ENCODE measurements around the gene CLDN9.

DNA sequence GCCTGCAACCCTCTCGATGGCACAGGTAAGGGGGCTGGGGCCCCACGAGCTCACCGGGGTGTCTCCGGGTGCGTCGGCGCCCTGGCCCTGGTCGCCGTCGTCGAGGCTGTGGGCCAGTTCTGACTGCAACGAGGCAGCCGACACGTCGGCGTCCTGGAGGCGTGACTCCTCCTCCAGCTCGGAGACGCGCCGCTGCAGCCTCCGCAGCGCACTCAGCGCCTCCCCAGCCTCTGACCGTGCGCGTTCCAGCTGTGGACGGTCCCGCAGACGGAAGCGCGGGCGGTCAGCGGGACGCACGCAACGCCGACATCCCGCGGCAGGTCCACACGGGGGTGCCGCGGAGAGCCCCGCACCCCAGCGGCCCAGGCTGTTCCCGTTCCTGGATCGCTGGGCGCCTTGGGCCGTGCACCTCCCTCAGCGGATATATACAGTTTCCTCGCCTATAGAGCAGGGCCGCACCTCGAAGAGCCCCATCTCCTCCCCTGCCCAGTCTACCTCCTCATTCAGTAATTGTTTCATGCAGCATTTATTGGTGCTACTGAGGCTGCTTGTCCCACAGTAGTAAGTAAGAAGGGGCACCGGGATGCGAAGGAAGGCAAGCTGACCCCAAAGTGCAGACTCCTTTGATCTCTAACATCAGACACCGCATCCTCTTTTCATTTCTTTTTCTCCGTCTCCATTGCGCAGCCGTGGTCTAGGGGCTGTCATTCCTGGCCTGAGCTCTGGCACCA, 16.9 kb downstream of the CLDN9 start:
- TF ChIP-seq, protein P1, sequence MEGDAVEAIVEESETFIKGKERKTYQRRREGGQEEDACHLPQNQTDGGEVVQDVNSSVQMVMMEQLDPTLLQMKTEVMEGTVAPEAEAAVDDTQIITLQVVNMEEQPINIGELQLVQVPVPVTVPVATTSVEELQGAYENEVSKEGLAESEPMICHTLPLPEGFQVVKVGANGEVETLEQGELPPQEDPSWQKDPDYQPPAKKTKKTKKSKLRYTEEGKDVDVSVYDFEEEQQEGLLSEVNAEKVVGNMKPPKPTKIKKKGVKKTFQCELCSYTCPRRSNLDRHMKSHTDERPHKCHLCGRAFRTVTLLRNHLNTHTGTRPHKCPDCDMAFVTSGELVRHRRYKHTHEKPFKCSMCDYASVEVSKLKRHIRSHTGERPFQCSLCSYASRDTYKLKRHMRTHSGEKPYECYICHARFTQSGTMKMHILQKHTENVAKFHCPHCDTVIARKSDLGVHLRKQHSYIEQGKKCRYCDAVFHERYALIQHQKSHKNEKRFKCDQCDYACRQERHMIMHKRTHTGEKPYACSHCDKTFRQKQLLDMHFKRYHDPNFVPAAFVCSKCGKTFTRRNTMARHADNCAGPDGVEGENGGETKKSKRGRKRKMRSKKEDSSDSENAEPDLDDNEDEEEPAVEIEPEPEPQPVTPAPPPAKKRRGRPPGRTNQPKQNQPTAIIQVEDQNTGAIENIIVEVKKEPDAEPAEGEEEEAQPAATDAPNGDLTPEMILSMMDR (IDR thresholded peaks at IDR 0.05), result no peak
- TF ChIP-seq POLR2A (IDR thresholded peaks at IDR 0.05), result no peak

All from gastroesophageal sphincter (tissue), 3 donors.